GM11168 (cell line): ENCODE data around the gene MRAP2.
"Not testable (repeated sequence)": the region's sequence is repeated elsewhere in the genome, so short reads cannot be mapped to it uniquely, and the experiment has no call there.

Source experiments
- in situ Hi-C: fragments of 300-500 bp; cut with MboI; formaldehyde crosslinking; loops from one replicate; pipeline ENCODE4 v1.12.0; 2022; ENCODE audit warnings: low sequenced_read_pairs; ENCODE audit not compliant: unreplicated experiment

MRAP2 gene

GRCh38 chr6:84068873-84069272 is 35.3 kb downstream of the MRAP2 start:
- in situ Hi-C loops = not testable (repeated sequence)

GRCh38 chr6:84072442-84072997 is 38.9 kb downstream of the MRAP2 start:
- in situ Hi-C loops = no loop called here

GRCh38 chr6:84074988-84075781 is 41.6 kb downstream of the MRAP2 start:
- in situ Hi-C loops = no loop called here

GRCh38 chr6:84077645-84078044 is 44.1 kb downstream of the MRAP2 start:
- in situ Hi-C loops = no loop called here

GRCh38 chr6:84078335-84078734 is 44.8 kb downstream of the MRAP2 start:
- in situ Hi-C loops = no loop called here

- in situ Hi-C loops = no loop called here
These were observed 47.6 kb downstream of the MRAP2 start for GRCh38 chr6:84081222-84081621.

GRCh38 chr6:84082689-84083265 is 49.2 kb downstream of the MRAP2 start:
- in situ Hi-C loops = no loop called here

GRCh38 chr6:84084705-84085104 is 51.1 kb downstream of the MRAP2 start:
- in situ Hi-C loops = not testable (repeated sequence)

- in situ Hi-C loops = no loop called here
These were observed 52.5 kb downstream of the MRAP2 start for GRCh38 chr6:84086056-84086455.

- in situ Hi-C loops = no loop called here
These were observed 53.2 kb downstream of the MRAP2 start for GRCh38 chr6:84086545-84087429.

GRCh38 chr6:84089081-84089480 is 55.5 kb downstream of the MRAP2 start:
- in situ Hi-C loops = no loop called here

GRCh38 chr6:84089552-84089951 is 56.0 kb downstream of the MRAP2 start:
- in situ Hi-C loops = no loop called here

GRCh38 chr6:84093441-84094435 is 60.2 kb downstream of the MRAP2 start:
- in situ Hi-C loops = no loop called here

GRCh38 chr6:84095156-84095555 is 61.6 kb downstream of the MRAP2 start:
- in situ Hi-C loops = no loop called here

- in situ Hi-C loops = no loop called here
These were observed 69.5 kb downstream of the MRAP2 start for GRCh38 chr6:84103029-84103428.

GRCh38 chr6:84105215-84105924 is 71.8 kb downstream of the MRAP2 start:
- in situ Hi-C loops = not testable (repeated sequence)

- in situ Hi-C loops = no loop called here
These were observed 73.9 kb downstream of the MRAP2 start for GRCh38 chr6:84107495-84107894.

GRCh38 chr6:84111351-84111750 is 77.8 kb downstream of the MRAP2 start:
- in situ Hi-C loops = not testable (repeated sequence)
